Kidney (tissue), 14 donors: ENCODE results near the gene GPR180. TPM values are rescaled to one million over a fixed set of nuclear protein-coding genes. Genes with fewer than 3 reads are reported as not detected.

Experiments
- DNase-seq, 5 donors: peaks; one replicate each; pipeline ENCODE4 v3.0.0-alpha.2; 2013 to 2020
- FAIRE-seq: peaks from 2 replicates; lab custom pipeline; 2012; peaks lifted over from hg19 to GRCh38; lab: Jason Lieb, UNC
- H3K27ac ChIP-seq, 2 donors: one replicate each; pipeline ENCODE4 v1.7.0; 2013; ENCODE audit warnings: low read depth in 2 of 2, low read length in 2 of 2, inconsistent platforms in 1 of 2
- H3K27me3 ChIP-seq: one replicate; pipeline ENCODE4 v1.7.1; 2013; ENCODE audit warnings: low read length, inconsistent platforms; ENCODE audit not compliant: control insufficient read depth, insufficient read depth
- H3K36me3 ChIP-seq, 3 donors: one replicate each; pipeline versions ENCODE4 v1.7.0 to v1.7.1; 2013; ENCODE audit warnings: low read length in 3 of 3, control low read depth in 1 of 3, inconsistent platforms in 1 of 3; ENCODE audit not compliant: insufficient read depth in 3 of 3, control insufficient read depth in 2 of 3
- H3K4me1 ChIP-seq, 3 donors: one replicate each; pipeline versions ENCODE4 v1.7.0 to v1.7.1; 2013; ENCODE audit warnings: low read length in 3 of 3, inconsistent platforms in 1 of 3, low read depth in 1 of 3; ENCODE audit not compliant: control insufficient read depth in 2 of 3, insufficient read depth in 2 of 3
- H3K4me3 ChIP-seq, 3 donors: one replicate each; pipeline versions ENCODE4 v1.7.0 to v1.8.1; 2013; ENCODE audit warnings: low read length in 3 of 3, control low read depth in 1 of 3, inconsistent platforms in 1 of 3
- H3K9ac ChIP-seq, 3 donors: one replicate each; pipeline versions ENCODE4 v1.7.0 to v1.7.1; 2013; ENCODE audit warnings: low read length in 3 of 3, control low read depth in 1 of 3, inconsistent platforms in 1 of 3
- H3K9me3 ChIP-seq, 3 donors: one replicate each; pipeline versions ENCODE4 v1.7.0 to v1.7.1; 2013; ENCODE audit warnings: low read length in 3 of 3, control low read depth in 1 of 3, inconsistent platforms in 1 of 3; ENCODE audit not compliant: control insufficient read depth in 2 of 3, insufficient read depth in 1 of 3
- CTCF ChIP-seq: IDR thresholded peaks from 3 replicates; pipeline ENCODE4 v1.5.1; 2012; ENCODE audit warnings: mild to moderate bottlenecking, moderate library complexity, borderline replicate concordance; ENCODE audit not compliant: insufficient read depth; ENCODE audit errors: extremely low read depth
- intact Hi-C: fragments of 100-400 bp; cut with DNase I; formaldehyde crosslinking; loops from one replicate; pipeline ENCODE4 v1.11.1; 2022
- polyA plus RNA-seq: library from polyadenylated mRNA; stranded (reverse); fragments of 350-450 nt; fragmentation: Illumina TruSeq; extraction: RNeasy Lipid Tissue Mini Kit (QIAGEN cat#74804); gene quantifications from one replicate; pipeline ENCODE4 v1.2.3, GENCODE V29; 2014; ENCODE audit warnings: low read depth, low replicate concordance; ENCODE audit not compliant: insufficient read depth
- total RNA-seq: library from RNA; stranded (reverse); fragmentation: NEBNext Ultra II Directional; extraction: Animal tissue kit (Norgen Biotek cat#: 25700); gene quantifications from one replicate; pipeline ENCODE4 v1.2.1, GENCODE V29; 2021
- donor health status: control.
- donor health status: control.
- donor health status: control.
- donor health status: control.
- donor health status: control.
- donor health status: DM: yes; HTN: yes; CAD: no.
- donor health status: Normal renal cell carcinoma (clear cell type).

The GPR180 gene
- total and polyA plus RNA-seq, 2 donors from 2014 or later: 1.8 to 5.2 TPM

- Histone ChIP-seq H3K27ac (no peak overlapping the region), H3K36me3 (no peaks in the 10 kb centered on the region), H3K4me3 (no peak overlapping the region), H3K27me3 (no peaks in the 10 kb centered on the region), H3K9me3 (no peaks in the 10 kb centered on the region), H3K9ac (no peak overlapping the region), H3K4me1 (no peaks in the 10 kb centered on the region)
- FAIRE-seq (no peak), DNase-seq (no peak)
- TF ChIP-seq CTCF: no peak
- intact Hi-C loops: no loop called here
These were observed 45.6 kb upstream of the GPR180 start for GRCh38 chr13:94556041-94556440.

- no peak for TF ChIP-seq CTCF
- H3K9ac ChIP-seq: no peak overlapping the region
- FAIRE-seq (no peak), DNase-seq (no peak)
- H3K9me3 ChIP-seq: no peaks in the 10 kb centered on the region
- intact Hi-C loops: no loop called here
- H3K4me3 ChIP-seq: no peak overlapping the region
- no peaks in the 10 kb centered on the region for H3K4me1 ChIP-seq
- no peak overlapping the region for H3K27ac ChIP-seq
- H3K27me3 ChIP-seq: no peaks in the 10 kb centered on the region
- H3K36me3 ChIP-seq: no peaks in the 10 kb centered on the region
These were observed 45.0 kb upstream of the GPR180 start for GRCh38 chr13:94556621-94557020.

GRCh38 chr13:94557684-94558235 lies 43.9 kb upstream of the GPR180 start:
- no peaks in the 10 kb centered on the region for H3K9me3 ChIP-seq
- H3K36me3 ChIP-seq: no peaks in the 10 kb centered on the region
- intact Hi-C loops: no loop called here
- no peak for TF ChIP-seq CTCF
- no peak overlapping the region for H3K9ac ChIP-seq
- H3K4me1 ChIP-seq: no peaks in the 10 kb centered on the region
- H3K4me3 ChIP-seq: no peak overlapping the region
- no peak for FAIRE-seq
- H3K27ac ChIP-seq: no peak overlapping the region
- no peak for DNase-seq
- H3K27me3 ChIP-seq: no peaks in the 10 kb centered on the region

GRCh38 chr13:94558716-94559115 lies 42.9 kb upstream of the GPR180 start:
- H3K27me3 ChIP-seq: no peaks in the 10 kb centered on the region
- no peaks in the 10 kb centered on the region for H3K4me1 ChIP-seq
- H3K4me3 ChIP-seq: no peak overlapping the region
- DNase-seq (no peak), FAIRE-seq (no peak)
- intact Hi-C loops: no loop called here
- TF ChIP-seq CTCF: no peak
- H3K9ac ChIP-seq: no peak overlapping the region
- H3K9me3 ChIP-seq: no peaks in the 10 kb centered on the region
- H3K27ac ChIP-seq: no peak overlapping the region
- no peaks in the 10 kb centered on the region for H3K36me3 ChIP-seq
